SK-N-MC (cell line): ENCODE data around the gene PSTPIP1.

Experiments used
- DNase-seq: peaks from one replicate; pipeline ENCODE4 v3.0.0-alpha.2; 2011; ENCODE audit warnings: low read depth, low spot score
- H3K27ac ChIP-seq: fragments of 200-600 bp; sonication (generic); 2 replicates; pipeline ENCODE4 v1.5.1; 2016; ENCODE audit warnings: mixed run types
- H3K36me3 ChIP-seq: fragments of 200-600 bp; sonication (generic); 2 replicates; pipeline ENCODE4 v1.6.1; 2017; ENCODE audit warnings: antibody characterized with exemption, low read length, mixed read lengths; ENCODE audit not compliant: insufficient read depth
- H3K4me3 ChIP-seq: fragments of 200-600 bp; sonication (generic); 2 replicates; pipeline ENCODE4 v1.5.1; 2016
- H3K9ac ChIP-seq: fragments of 200-600 bp; sonication (generic); 2 replicates; pipeline ENCODE4 v1.8.0; 2017; ENCODE audit warnings: mixed run types, mixed read lengths; ENCODE audit not compliant: insufficient read length
- H3K9me3 ChIP-seq: fragments of 200-600 bp; sonication (generic); 2 replicates; pipeline ENCODE4 v1.6.1; 2017; ENCODE audit warnings: low read depth, mild to moderate bottlenecking, antibody characterized with exemption, low read length, moderate library complexity, mixed read lengths
- EZH2 ChIP-seq: fragments of 200-600 bp; sonication (generic); IDR thresholded peaks from one replicate; pipeline ENCODE4 v1.6.1; 2017; ENCODE audit warnings: antibody characterized with exemption
- FOXP2 ChIP-seq: optimal IDR thresholded peaks from 2 replicates; pipeline ENCODE3; 2011; ENCODE audit warnings: mild to moderate bottlenecking, moderate library complexity; ENCODE audit not compliant: insufficient read depth; ENCODE audit errors: extremely low read length, control extremely low read depth
- POLR2AphosphoS5 ChIP-seq: IDR thresholded peaks from 2 replicates; pipeline ENCODE4 v1.6.1; 2012; ENCODE audit warnings: mild to moderate bottlenecking, low read depth, low read length, borderline replicate concordance

Gene PSTPIP1

DNA sequence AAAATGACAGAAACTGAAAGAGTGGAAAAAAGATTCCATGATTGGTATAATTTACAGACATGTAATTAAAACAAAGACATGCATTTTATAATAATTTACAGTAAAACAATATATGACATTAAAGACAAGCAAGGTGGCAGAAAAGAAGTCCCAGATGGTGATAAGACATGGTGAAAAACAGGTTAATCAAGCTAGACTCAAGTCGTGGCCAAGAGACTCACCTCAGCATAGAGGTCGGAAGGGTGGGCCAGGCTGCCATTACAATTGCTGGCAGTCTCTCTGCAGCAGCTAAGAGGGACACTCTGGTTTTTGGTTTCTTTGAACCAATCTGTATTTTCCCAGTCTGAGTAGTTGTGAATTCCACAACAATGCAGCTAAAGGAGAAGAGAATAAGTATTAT, 57.6 kb downstream of the PSTPIP1 start:
- H3K9ac ChIP-seq = no peak overlapping the region
- DNase-seq = no peak
- H3K27ac ChIP-seq = no peak overlapping the region
- no peaks in the 10 kb centered on the region for H3K9me3 ChIP-seq
- H3K4me3 ChIP-seq = no peak overlapping the region
- TF ChIP-seq POLR2AphosphoS5 (no peak), EZH2 (no peak), FOXP2 (no peak)
- peaks cover 82% of the 10 kb centered on the region for H3K36me3 ChIP-seq

- H3K36me3 ChIP-seq = peaks cover 72% of the 10 kb centered on the region
- H3K4me3 ChIP-seq = no peak overlapping the region
- DNase-seq = no peak
- no peak overlapping the region for H3K9ac ChIP-seq
- no peak for TF ChIP-seq EZH2
- H3K9me3 ChIP-seq = no peaks in the 10 kb centered on the region
- no peak overlapping the region for H3K27ac ChIP-seq
Measured at GRCh38 chr15:77053709-77054108, 58.8 kb downstream of the PSTPIP1 start.

- H3K4me3 ChIP-seq = no peak overlapping the region
- TF ChIP-seq FOXP2 (no peak), POLR2AphosphoS5 (no peak), EZH2 (no peak)
- H3K36me3 ChIP-seq = peaks cover 39% of the 10 kb centered on the region
- H3K9ac ChIP-seq = peak overlapping the region; percentile 26
- no peaks in the 10 kb centered on the region for H3K9me3 ChIP-seq
- no peak for DNase-seq
- peak overlapping the region; percentile 47; the same call in 1 of the 2 replicates for H3K27ac ChIP-seq
Measured at GRCh38 chr15:77057072-77057471, 62.1 kb downstream of the PSTPIP1 start.

- Histone ChIP-seq H3K9me3 (no peaks in the 10 kb centered on the region), H3K36me3 (peaks cover 33% of the 10 kb centered on the region), H3K9ac (peak overlapping the region; percentile 26), H3K27ac (peak overlapping the region; percentile 47; the same call in 1 of the 2 replicates), H3K4me3 (no peak overlapping the region)
- TF ChIP-seq FOXP2 (no peak), POLR2AphosphoS5 (no peak), EZH2 (no peak)
- no peak for DNase-seq
Measured at GRCh38 chr15:77057685-77058084, 62.8 kb downstream of the PSTPIP1 start.

DNA sequence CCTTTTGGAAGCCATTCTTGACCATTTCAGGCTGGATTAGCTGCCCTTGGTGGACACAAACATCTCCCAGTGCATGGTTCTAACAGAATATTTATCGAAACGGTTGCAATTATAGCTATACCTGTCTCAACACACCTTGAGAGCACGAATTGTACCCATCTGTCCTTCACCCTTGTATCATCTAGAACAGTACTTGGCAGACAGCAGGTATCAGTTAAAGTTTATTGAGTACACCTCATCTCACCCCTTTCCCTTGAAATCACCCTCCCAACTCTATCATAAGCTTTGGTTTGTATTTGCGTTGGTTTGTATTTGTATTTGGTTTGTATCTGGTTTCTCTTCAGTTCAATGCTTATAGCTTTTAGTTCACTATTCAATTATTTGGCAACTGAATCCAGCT, 63.5 kb downstream of the PSTPIP1 start:
- Histone ChIP-seq H3K36me3 (peaks cover 28% of the 10 kb centered on the region), H3K9me3 (no peaks in the 10 kb centered on the region), H3K4me3 (no peak overlapping the region), H3K9ac (no peak overlapping the region), H3K27ac (no peak overlapping the region)
- TF ChIP-seq POLR2AphosphoS5 = no peak
- no peak for TF ChIP-seq EZH2
- no peak for TF ChIP-seq FOXP2
- no peak for DNase-seq

- peak overlapping the region; percentile 64 for H3K4me3 ChIP-seq
- no peak for DNase-seq
- H3K36me3 ChIP-seq = peaks cover 20% of the 10 kb centered on the region
- TF ChIP-seq POLR2AphosphoS5 (no peak), FOXP2 (no peak), EZH2 (no peak)
- no peaks in the 10 kb centered on the region for H3K9me3 ChIP-seq
- H3K9ac ChIP-seq = peak overlapping the region; percentile 57
- peak overlapping the region; percentile 90 for H3K27ac ChIP-seq
Measured at GRCh38 chr15:77059786-77060361, 64.9 kb downstream of the PSTPIP1 start.

GRCh38 chr15:77060546-77060945, 65.6 kb downstream of the PSTPIP1 start:
- no peak for DNase-seq
- peak overlapping the region; percentile 64 for H3K4me3 ChIP-seq
- H3K9me3 ChIP-seq = no peaks in the 10 kb centered on the region
- H3K27ac ChIP-seq = peak overlapping the region; percentile 90
- TF ChIP-seq EZH2 = no peak
- no peak for TF ChIP-seq FOXP2
- TF ChIP-seq POLR2AphosphoS5 = no peak
- H3K36me3 ChIP-seq = peaks cover 16% of the 10 kb centered on the region
- peak overlapping the region; percentile 57 for H3K9ac ChIP-seq

GRCh38 chr15:77063249-77063648, 68.3 kb downstream of the PSTPIP1 start:
- no peak overlapping the region for H3K9ac ChIP-seq
- no peak overlapping the region; the same call in 1 of the 2 replicates for H3K27ac ChIP-seq
- no peak for DNase-seq
- H3K4me3 ChIP-seq = no peak overlapping the region
- TF ChIP-seq POLR2AphosphoS5 (no peak), EZH2 (no peak), FOXP2 (no peak)
- no peaks in the 10 kb centered on the region for H3K9me3 ChIP-seq
- H3K36me3 ChIP-seq = peaks cover 12% of the 10 kb centered on the region; the same call in 1 of the 2 replicates

DNA sequence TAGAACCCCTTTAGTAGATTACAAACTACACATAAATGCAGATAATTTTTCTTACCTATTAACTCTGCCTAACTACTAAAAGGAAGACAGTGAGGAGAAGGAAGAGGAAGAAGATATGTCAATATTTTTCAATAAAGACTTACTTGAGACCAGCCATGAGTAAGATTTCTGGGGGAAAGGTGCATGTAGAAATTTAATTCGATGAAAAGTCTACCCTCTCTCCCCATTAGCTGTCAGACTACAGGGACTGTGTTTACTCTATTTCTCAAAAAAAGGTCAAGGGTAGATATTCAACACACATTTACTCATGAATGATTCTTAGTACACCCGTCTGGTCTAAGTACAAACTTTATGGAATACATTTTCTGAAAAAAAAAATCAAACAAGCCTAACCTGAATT, 69.1 kb downstream of the PSTPIP1 start:
- Histone ChIP-seq H3K9me3 (no peaks in the 10 kb centered on the region), H3K27ac (peak overlapping the region; percentile 59; the same call in 1 of the 2 replicates), H3K36me3 (peaks cover 16% of the 10 kb centered on the region), H3K4me3 (no peak overlapping the region), H3K9ac (no peak overlapping the region)
- no peak for TF ChIP-seq EZH2
- TF ChIP-seq FOXP2 = no peak
- TF ChIP-seq POLR2AphosphoS5 = no peak
- no peak for DNase-seq
